SU-DHL-6 (cell line): ENCODE measurements around the gene PLXNC1.

ENCODE experiments used
- CTCF ChIP-seq: fragments of 200-600 bp; sonication (generic); IDR thresholded peaks from one replicate; pipeline ENCODE4 v1.5.1; 2017; ENCODE audit warnings: antibody characterized with exemption, mild to moderate bottlenecking, low read length, moderate library complexity; ENCODE audit not compliant: insufficient read depth, poor library complexity, severe bottlenecking
- EZH2phosphoT487 ChIP-seq: fragments of 200-600 bp; sonication (generic), shearing (Covaris generic); conservative IDR thresholded peaks from 2 replicates; pipeline ENCODE4 v1.6.1; 2018; ENCODE audit warnings: mild to moderate bottlenecking, antibody characterized with exemption, low read length, moderate library complexity, mixed read lengths

- TF ChIP-seq CTCF (no peak), EZH2phosphoT487 (no peak)
These were observed 50.1 kb downstream of the PLXNC1 start for GRCh38 chr12:94198469-94198868.
